ENCODE data around the gene PRDM15. TPM values are rescaled to one million over a fixed set of nuclear protein-coding genes. Genes with fewer than 3 reads are reported as not detected.

The PRDM15 gene
- polyA plus RNA-seq, 1 experiment = 7.6 TPM

DNA sequence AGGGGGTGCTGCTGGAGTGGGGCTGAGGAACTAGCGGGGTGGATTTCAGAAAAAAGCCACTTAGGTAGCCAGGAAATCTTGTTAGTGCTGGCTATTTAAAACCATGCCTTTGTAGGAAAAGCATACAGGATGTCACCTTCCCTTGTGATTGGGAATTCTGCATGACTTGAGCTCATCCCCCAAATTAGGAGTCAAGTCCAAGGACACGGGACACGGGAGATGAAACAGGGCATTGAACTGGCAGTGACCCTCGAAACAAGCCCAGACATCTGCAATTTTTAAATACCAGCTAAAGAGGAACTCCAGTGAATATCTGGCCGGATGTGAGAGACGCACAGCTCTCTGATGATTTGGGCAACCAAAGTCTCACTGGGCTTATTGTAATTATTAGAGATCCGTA, 41.9 kb upstream of the PRDM15 start:
- Histone ChIP-seq H3K27me3 (ENCODE audit: control insufficient read depth, insufficient read depth, low read length) (no peaks in the 10 kb centered on the region), H3K4me3 (ENCODE audit: low read depth, low read length) (no peak overlapping the region), H3K36me3 (ENCODE audit: control insufficient read depth, insufficient read depth, low read length) (peaks cover 15% of the 10 kb centered on the region)
- TF ChIP-seq, protein P1, sequence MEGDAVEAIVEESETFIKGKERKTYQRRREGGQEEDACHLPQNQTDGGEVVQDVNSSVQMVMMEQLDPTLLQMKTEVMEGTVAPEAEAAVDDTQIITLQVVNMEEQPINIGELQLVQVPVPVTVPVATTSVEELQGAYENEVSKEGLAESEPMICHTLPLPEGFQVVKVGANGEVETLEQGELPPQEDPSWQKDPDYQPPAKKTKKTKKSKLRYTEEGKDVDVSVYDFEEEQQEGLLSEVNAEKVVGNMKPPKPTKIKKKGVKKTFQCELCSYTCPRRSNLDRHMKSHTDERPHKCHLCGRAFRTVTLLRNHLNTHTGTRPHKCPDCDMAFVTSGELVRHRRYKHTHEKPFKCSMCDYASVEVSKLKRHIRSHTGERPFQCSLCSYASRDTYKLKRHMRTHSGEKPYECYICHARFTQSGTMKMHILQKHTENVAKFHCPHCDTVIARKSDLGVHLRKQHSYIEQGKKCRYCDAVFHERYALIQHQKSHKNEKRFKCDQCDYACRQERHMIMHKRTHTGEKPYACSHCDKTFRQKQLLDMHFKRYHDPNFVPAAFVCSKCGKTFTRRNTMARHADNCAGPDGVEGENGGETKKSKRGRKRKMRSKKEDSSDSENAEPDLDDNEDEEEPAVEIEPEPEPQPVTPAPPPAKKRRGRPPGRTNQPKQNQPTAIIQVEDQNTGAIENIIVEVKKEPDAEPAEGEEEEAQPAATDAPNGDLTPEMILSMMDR (IDR thresholded peaks at IDR 0.05; ENCODE audit: insufficient read depth, low read depth, low read length) = no peak
- DNase-seq (ENCODE audit: low read depth) = no peak
- ChIA-PET POLR2A (no interaction called here), CTCF (interaction anchor here (1.4 to 1.9 kb wide), 2 partner anchors 12 to 14 kb away, joined by 4 read pairs; no protein-coding TSS in a partner anchor)

DNA sequence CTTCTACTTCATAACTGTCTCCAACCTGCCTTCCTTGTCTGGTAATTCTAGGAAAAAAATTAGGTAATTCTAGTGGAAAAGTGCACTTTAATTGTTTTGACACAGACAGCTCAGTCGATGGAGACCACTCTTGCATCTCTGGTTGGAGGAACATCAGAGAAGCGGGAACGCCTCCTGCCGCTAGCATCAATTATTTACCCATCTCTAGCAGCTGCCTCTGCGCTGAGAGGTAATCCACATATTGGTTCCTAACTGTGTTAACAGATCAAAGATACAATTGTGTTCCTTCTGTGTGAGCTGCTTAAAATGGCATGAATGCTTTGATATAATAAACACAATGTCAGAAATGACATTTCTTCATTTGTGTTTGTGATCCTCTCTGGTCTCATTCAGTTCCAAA, 41.3 kb upstream of the PRDM15 start:
- CTCF ChIA-PET = interaction anchor here (1.4 to 1.9 kb wide), 2 partner anchors 12 to 13 kb away, joined by 4 read pairs; no protein-coding TSS in a partner anchor
- Histone ChIP-seq H3K27me3 (ENCODE audit: control insufficient read depth, insufficient read depth, low read length) (no peaks in the 10 kb centered on the region), H3K36me3 (ENCODE audit: control insufficient read depth, insufficient read depth, low read length) (peaks cover 15% of the 10 kb centered on the region), H3K4me3 (ENCODE audit: low read depth, low read length) (no peak overlapping the region)
- DNase-seq (ENCODE audit: low read depth) = no peak
- POLR2A ChIA-PET = no interaction called here
- TF ChIP-seq, protein P1 (IDR thresholded peaks at IDR 0.05; ENCODE audit: insufficient read depth, low read depth, low read length) = no peak

DNA sequence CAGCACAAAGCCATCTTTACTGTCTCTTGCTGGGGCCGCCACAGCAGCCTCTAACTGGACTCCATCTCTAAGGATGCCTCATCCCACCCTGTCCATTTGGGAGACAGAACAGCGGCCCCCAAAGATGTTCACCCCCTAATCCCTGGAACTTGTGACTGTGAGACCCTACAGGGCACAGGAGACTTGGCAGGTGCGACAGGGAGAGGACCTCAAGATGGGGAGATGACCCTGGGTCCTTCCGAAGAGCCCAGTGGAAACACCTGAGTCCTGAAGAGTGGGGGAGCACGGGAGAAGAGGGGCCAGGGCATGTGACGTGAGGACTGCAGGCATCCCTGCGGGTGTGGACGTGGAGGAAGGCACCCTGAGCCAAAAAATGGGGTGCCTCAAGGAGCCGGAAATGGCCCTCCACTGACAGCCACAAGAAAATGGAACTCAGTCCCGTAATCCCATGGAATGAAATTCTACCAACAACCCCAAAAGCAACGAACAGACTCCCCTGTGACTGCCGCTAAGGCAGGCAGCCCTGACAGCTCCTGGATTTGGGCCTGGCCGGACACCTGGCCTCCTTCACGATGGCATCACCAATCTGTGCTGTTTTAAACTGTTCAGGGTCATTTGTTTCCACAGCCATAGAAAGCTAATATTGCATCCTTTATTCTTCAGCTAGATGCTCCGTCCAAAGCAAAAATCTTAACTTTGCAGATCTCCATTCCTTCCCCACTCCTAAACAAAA, 40.7 kb upstream of the PRDM15 start:
- Histone ChIP-seq H3K27me3 (ENCODE audit: control insufficient read depth, insufficient read depth, low read length) (no peaks in the 10 kb centered on the region), H3K36me3 (ENCODE audit: control insufficient read depth, insufficient read depth, low read length) (peaks cover 17% of the 10 kb centered on the region), H3K4me3 (ENCODE audit: low read depth, low read length) (no peak overlapping the region)
- ChIA-PET POLR2A (no interaction called here), CTCF (interaction anchor here (1.4 to 1.9 kb wide), 2 partner anchors 13 kb away, joined by 4 read pairs; no protein-coding TSS in a partner anchor)
- TF ChIP-seq, protein P1 (IDR thresholded peaks at IDR 0.05; ENCODE audit: insufficient read depth, low read depth, low read length) = no peak
- no peak for DNase-seq (ENCODE audit: low read depth)

DNA sequence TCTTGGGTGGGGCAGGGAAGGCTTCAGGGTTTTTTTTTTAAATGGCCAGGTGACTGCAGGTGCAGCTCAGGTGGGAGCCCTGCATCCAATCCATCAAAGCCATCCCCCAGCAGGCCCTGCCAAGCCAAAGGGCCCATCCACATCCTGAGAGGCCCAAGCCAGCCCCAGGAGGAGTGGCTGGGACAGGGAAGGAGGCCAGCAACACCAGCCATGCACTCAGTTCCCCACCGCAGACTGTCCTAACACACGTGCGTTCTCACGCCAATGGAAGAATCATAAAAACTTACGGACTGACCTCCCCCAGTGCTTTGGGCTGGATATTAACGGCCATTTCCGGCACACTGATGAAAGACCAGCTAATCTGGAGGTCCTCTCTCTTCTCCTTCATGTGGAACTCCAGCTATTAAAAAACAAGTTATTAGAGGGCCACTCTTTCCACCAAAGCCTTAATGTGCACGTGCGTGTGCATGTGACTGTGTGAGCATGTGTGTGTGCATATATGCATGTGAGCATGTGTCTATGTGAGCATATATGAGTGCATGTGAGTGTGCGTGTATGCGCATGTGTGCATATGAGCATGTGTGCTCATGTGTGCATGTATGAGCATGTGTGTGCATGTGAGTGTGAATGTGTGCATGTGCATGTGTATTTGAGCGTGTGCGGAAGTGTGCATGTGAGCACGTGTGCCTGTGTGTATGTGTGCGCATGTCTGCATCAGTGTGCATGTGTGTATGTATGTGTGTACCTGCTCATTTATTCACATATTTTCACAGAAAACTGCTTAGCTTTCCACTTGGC, 39.6 kb upstream of the PRDM15 start:
- Histone ChIP-seq H3K4me3 (ENCODE audit: low read depth, low read length) (no peak overlapping the region), H3K27me3 (ENCODE audit: control insufficient read depth, insufficient read depth, low read length) (no peaks in the 10 kb centered on the region), H3K36me3 (ENCODE audit: control insufficient read depth, insufficient read depth, low read length) (peaks cover 18% of the 10 kb centered on the region)
- no peak for DNase-seq (ENCODE audit: low read depth)
- POLR2A ChIA-PET = no interaction called here
- TF ChIP-seq, protein P1 (IDR thresholded peaks at IDR 0.05; ENCODE audit: insufficient read depth, low read depth, low read length) = no peak
- CTCF ChIA-PET = no interaction called here

DNA sequence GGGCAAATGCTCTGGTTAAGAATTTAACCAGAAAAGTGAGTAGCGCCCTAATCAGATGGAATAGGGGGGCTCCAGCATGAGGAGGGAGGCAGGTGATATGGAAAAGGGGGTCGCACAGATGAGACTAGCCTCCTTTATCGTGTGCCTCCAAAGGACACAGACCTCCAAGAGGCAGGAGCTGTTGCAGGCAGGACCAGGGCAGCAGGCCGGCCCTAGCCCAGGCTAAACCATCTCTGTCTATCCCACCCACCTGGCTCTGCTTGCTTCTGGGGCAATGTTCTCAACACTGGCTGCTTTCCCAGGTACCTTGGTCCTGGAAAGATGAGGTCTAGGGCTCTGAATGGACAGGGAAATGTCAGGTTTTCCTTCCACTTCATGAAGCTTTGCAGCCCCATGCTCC, 38.4 kb upstream of the PRDM15 start:
- H3K4me3 ChIP-seq (ENCODE audit: low read depth, low read length) = no peak overlapping the region
- TF ChIP-seq, protein P1 (IDR thresholded peaks at IDR 0.05; ENCODE audit: insufficient read depth, low read depth, low read length) = no peak
- DNase-seq (ENCODE audit: low read depth) = no peak
- H3K27me3 ChIP-seq (ENCODE audit: control insufficient read depth, insufficient read depth, low read length) = no peaks in the 10 kb centered on the region
- ChIA-PET CTCF (no interaction called here), POLR2A (no interaction called here)
- H3K36me3 ChIP-seq (ENCODE audit: control insufficient read depth, insufficient read depth, low read length) = peaks cover 22% of the 10 kb centered on the region
